NCI-H2107 (cell line): ENCODE data around the gene SYNJ2.
A peak's percentile ranks its signal among the peaks of the same experiment; 100 is the strongest.
"Not testable (repeated sequence)": the region's sequence is repeated elsewhere in the genome, so short reads cannot be mapped to it uniquely, and the experiment has no call there.

Experiments
- DNase-seq: peaks from one replicate; lab custom pipeline; 2025; lab: John Stamatoyannopoulos, UW

Gene SYNJ2

GRCh38 chr6:157954150-157955117, 27.2 kb upstream of the SYNJ2 start:
- DNase-seq: no peak

- DNase-seq: no peak
Measured at GRCh38 chr6:157955675-157956074, 26.0 kb upstream of the SYNJ2 start.

GRCh38 chr6:157956171-157956730, 25.4 kb upstream of the SYNJ2 start:
- no peak for DNase-seq

GRCh38 chr6:157959451-157960227, 22.0 kb upstream of the SYNJ2 start:
- DNase-seq: no peak

GRCh38 chr6:157961153-157961831, 20.4 kb upstream of the SYNJ2 start:
- no peak for DNase-seq

GRCh38 chr6:157961832-157962575, 19.7 kb upstream of the SYNJ2 start:
- no peak for DNase-seq

- no peak for DNase-seq
Measured at GRCh38 chr6:157962601-157963302, 18.9 kb upstream of the SYNJ2 start.

- DNase-seq: no peak
Measured at GRCh38 chr6:157964100-157964499, 17.6 kb upstream of the SYNJ2 start.

GRCh38 chr6:157965387-157965786, 16.3 kb upstream of the SYNJ2 start:
- no peak for DNase-seq

GRCh38 chr6:157966589-157966977, 15.1 kb upstream of the SYNJ2 start:
- DNase-seq: no peak

GRCh38 chr6:157967020-157967419, 14.6 kb upstream of the SYNJ2 start:
- DNase-seq: peak; percentile 25

- DNase-seq: no peak
Measured at GRCh38 chr6:157967486-157967885, 14.2 kb upstream of the SYNJ2 start.

- not testable (repeated sequence) for DNase-seq
Measured at GRCh38 chr6:157972177-157972576, 9.5 kb upstream of the SYNJ2 start.

GRCh38 chr6:157974341-157974894, 7.2 kb upstream of the SYNJ2 start:
- no peak for DNase-seq

- DNase-seq: no peak
Measured at GRCh38 chr6:157974967-157975366, 6.7 kb upstream of the SYNJ2 start.

- no peak for DNase-seq
Measured at GRCh38 chr6:157975456-157975855, 6.2 kb upstream of the SYNJ2 start.

- no peak for DNase-seq
Measured at GRCh38 chr6:157976345-157977175, 5.1 kb upstream of the SYNJ2 start.

GRCh38 chr6:157977176-157977804, 4.4 kb upstream of the SYNJ2 start:
- no peak for DNase-seq
